Activated T-cell treated with anti-CD3 and anti-CD28 coated beads, Interleukin-2, amount 50 U/mL, for 72 hours (primary cell): ENCODE results near the gene XPNPEP3. TPM values are rescaled to one million over a fixed set of nuclear protein-coding genes. Genes with fewer than 3 reads are reported as not detected.
A peak's percentile ranks its signal among the peaks of the same experiment; 100 is the strongest.
"Not testable (repeated sequence)": the region's sequence is repeated elsewhere in the genome, so short reads cannot be mapped to it uniquely, and the experiment has no call there.

Experiments
- ATAC-seq, 2 donors: fragments of 150-1000 bp; cut with Tn5 transposase; replicated peaks in 1 of 2; 2 replicates each; pipeline ENCODE4 v1.10.0; 2021; ENCODE audit warnings: moderate library complexity in 2 of 2, mild to moderate bottlenecking in 1 of 2
- DNase-seq, 2 donors: peaks; one replicate each; pipeline ENCODE4 v3.0.0; 2021 to 2022; ENCODE audit warnings: mixed read lengths in 1 of 2
- H3K27ac Mint-ChIP-seq: one replicate; pipeline ENCODE4 v1.8.0; 2022; ENCODE audit warnings: mild to moderate bottlenecking, moderate library complexity, mixed read lengths
- H3K27me3 Mint-ChIP-seq: one replicate; pipeline ENCODE4 v1.8.0; 2022; ENCODE audit warnings: low read depth, mixed read lengths
- H3K36me3 Mint-ChIP-seq, 2 donors: one replicate each; pipeline ENCODE4 v1.8.0; 2022; ENCODE audit warnings: mixed read lengths in 2 of 2, mild to moderate bottlenecking in 1 of 2; ENCODE audit not compliant: insufficient read depth in 2 of 2
- H3K4me1 Mint-ChIP-seq: one replicate; pipeline ENCODE4 v1.8.0; 2022; ENCODE audit warnings: low read depth, mixed read lengths
- H3K4me3 Mint-ChIP-seq, 2 donors: one replicate each; pipeline ENCODE4 v1.8.0; 2022; ENCODE audit warnings: mild to moderate bottlenecking in 2 of 2, mixed read lengths in 2 of 2, moderate library complexity in 2 of 2
- H3K9me3 Mint-ChIP-seq, 2 donors: one replicate each; pipeline ENCODE4 v1.8.0; 2022; ENCODE audit warnings: mixed read lengths in 2 of 2
- total RNA-seq, 2 donors: library from RNA; stranded (reverse); gene quantifications; one replicate each; pipeline ENCODE4 v1.2.3, GENCODE V29; 2022

Gene XPNPEP3
- total RNA-seq, 2 donors from 2014 or later: 19.5 to 22.5 TPM

GRCh38 chr22:40874016-40874415, 17.1 kb downstream of the XPNPEP3 start:
- no peak for DNase-seq
- no peaks in the 10 kb centered on the region for H3K4me1 Mint-ChIP-seq
- no peak for ATAC-seq

GRCh38 chr22:40875111-40875510, 18.2 kb downstream of the XPNPEP3 start:
- Mint-ChIP-seq H3K4me3 (no peak overlapping the region), H3K4me1 (no peaks in the 10 kb centered on the region), H3K36me3 (peaks cover 1% of the 10 kb centered on the region in 2 donors), H3K27me3 (no peaks in the 10 kb centered on the region), H3K9me3 (no peaks in the 10 kb centered on the region), H3K27ac (no peak overlapping the region)
- no peak for ATAC-seq
- no peak for DNase-seq

More at GRCh38 chr22:40874016-40874415, 17.1 kb downstream of the XPNPEP3 start:
- H3K36me3 Mint-ChIP-seq: peaks cover 1% of the 10 kb centered on the region in 2 donors
- no peak overlapping the region for H3K4me3 Mint-ChIP-seq
- H3K27ac Mint-ChIP-seq: no peak overlapping the region
- H3K27me3 Mint-ChIP-seq: no peaks in the 10 kb centered on the region
- no peaks in the 10 kb centered on the region for H3K9me3 Mint-ChIP-seq

- H3K27ac Mint-ChIP-seq: peak overlapping the region; percentile 1
- no peak for ATAC-seq
- no peak for DNase-seq
- H3K36me3 Mint-ChIP-seq: peaks cover 0 to 2% of the 10 kb centered on the region in 2 donors
- H3K27me3 Mint-ChIP-seq: no peaks in the 10 kb centered on the region
- no peak overlapping the region for H3K4me3 Mint-ChIP-seq
- H3K9me3 Mint-ChIP-seq: no peaks in the 10 kb centered on the region
- no peaks in the 10 kb centered on the region for H3K4me1 Mint-ChIP-seq
Measured at GRCh38 chr22:40876907-40877306, 20.0 kb downstream of the XPNPEP3 start.

GRCh38 chr22:40877488-40877887, 20.5 kb downstream of the XPNPEP3 start:
- Mint-ChIP-seq H3K27ac (peak overlapping the region; percentile 70), H3K36me3 (peaks cover 0 to 3% of the 10 kb centered on the region in 2 donors), H3K4me1 (no peaks in the 10 kb centered on the region)

GRCh38 chr22:40878922-40879321, 22.0 kb downstream of the XPNPEP3 start:
- no peaks in the 10 kb centered on the region for H3K4me1 Mint-ChIP-seq
- ATAC-seq (no peak), DNase-seq (no peak)
- no peaks in the 10 kb centered on the region for H3K27me3 Mint-ChIP-seq
- no peak overlapping the region for H3K4me3 Mint-ChIP-seq
- H3K27ac Mint-ChIP-seq: no peak overlapping the region
- H3K36me3 Mint-ChIP-seq: peaks cover 0 to 3% of the 10 kb centered on the region in 2 donors
- no peaks in the 10 kb centered on the region for H3K9me3 Mint-ChIP-seq

More at GRCh38 chr22:40877488-40877887, 20.5 kb downstream of the XPNPEP3 start:
- H3K27me3 Mint-ChIP-seq: no peaks in the 10 kb centered on the region
- H3K4me3 Mint-ChIP-seq: no peak overlapping the region
- no peaks in the 10 kb centered on the region for H3K9me3 Mint-ChIP-seq
- ATAC-seq (no peak), DNase-seq (no peak)

- ATAC-seq (no peak), DNase-seq (no peak)
- no peaks in the 10 kb centered on the region for H3K4me1 Mint-ChIP-seq
- peaks cover 2 to 14% of the 10 kb centered on the region in 2 donors for H3K36me3 Mint-ChIP-seq
- peak overlapping the region; percentile 84 for H3K27ac Mint-ChIP-seq
- H3K4me3 Mint-ChIP-seq: no peak overlapping the region
- no peaks in the 10 kb centered on the region for H3K9me3 Mint-ChIP-seq
- H3K27me3 Mint-ChIP-seq: no peaks in the 10 kb centered on the region
Measured at GRCh38 chr22:40889116-40889515, 32.2 kb downstream of the XPNPEP3 start.

GRCh38 chr22:40890881-40891280, 33.9 kb downstream of the XPNPEP3 start:
- no peak for DNase-seq
- Mint-ChIP-seq H3K27me3 (no peaks in the 10 kb centered on the region), H3K36me3 (peaks cover 2 to 12% of the 10 kb centered on the region in 2 donors), H3K4me3 (no peak overlapping the region), H3K4me1 (no peaks in the 10 kb centered on the region), H3K9me3 (no peaks in the 10 kb centered on the region), H3K27ac (no peak overlapping the region)
- ATAC-seq: no peak

- ATAC-seq (no peak), DNase-seq (no peak)
- H3K36me3 Mint-ChIP-seq: peaks cover 0 to 2% of the 10 kb centered on the region in 2 donors
- H3K4me1 Mint-ChIP-seq: peaks cover 11% of the 10 kb centered on the region
- H3K9me3 Mint-ChIP-seq: no peaks in the 10 kb centered on the region
- H3K27ac Mint-ChIP-seq: no peak overlapping the region
- H3K4me3 Mint-ChIP-seq: no peak overlapping the region
- no peaks in the 10 kb centered on the region for H3K27me3 Mint-ChIP-seq
Measured at GRCh38 chr22:40894417-40894816, 37.5 kb downstream of the XPNPEP3 start.

GRCh38 chr22:40898850-40899357, 42.0 kb downstream of the XPNPEP3 start:
- DNase-seq: peak; percentile 34 to 36
- no peaks in the 10 kb centered on the region for H3K27me3 Mint-ChIP-seq
- H3K4me1 Mint-ChIP-seq: peaks cover 16% of the 10 kb centered on the region
- no peaks in the 10 kb centered on the region for H3K9me3 Mint-ChIP-seq
- H3K27ac Mint-ChIP-seq: peak overlapping the region; percentile 96
- peaks cover 0 to 2% of the 10 kb centered on the region in 2 donors for H3K36me3 Mint-ChIP-seq
- ATAC-seq: peak; percentile 87 to 92
- peak overlapping the region; percentile 63 to 88 for H3K4me3 Mint-ChIP-seq

- peaks cover 9% of the 10 kb centered on the region for H3K4me1 Mint-ChIP-seq
- H3K27me3 Mint-ChIP-seq: no peaks in the 10 kb centered on the region
- ATAC-seq (no peak), DNase-seq (no peak)
- no peak overlapping the region for H3K27ac Mint-ChIP-seq
- H3K4me3 Mint-ChIP-seq: no peak overlapping the region
- peaks cover 0 to 3% of the 10 kb centered on the region in 2 donors for H3K36me3 Mint-ChIP-seq
- no peaks in the 10 kb centered on the region for H3K9me3 Mint-ChIP-seq
Measured at GRCh38 chr22:40904101-40904500, 47.2 kb downstream of the XPNPEP3 start.

GRCh38 chr22:40908895-40909294, 51.9 kb downstream of the XPNPEP3 start:
- H3K4me3 Mint-ChIP-seq: no peak overlapping the region
- DNase-seq (no peak), ATAC-seq (no peak)
- no peaks in the 10 kb centered on the region for H3K9me3 Mint-ChIP-seq
- H3K27me3 Mint-ChIP-seq: no peaks in the 10 kb centered on the region
- H3K4me1 Mint-ChIP-seq: no peaks in the 10 kb centered on the region
- H3K27ac Mint-ChIP-seq: no peak overlapping the region
- H3K36me3 Mint-ChIP-seq: peaks cover 0 to 3% of the 10 kb centered on the region in 2 donors

- H3K4me3 Mint-ChIP-seq: no peak overlapping the region
- H3K36me3 Mint-ChIP-seq: peaks cover 0 to 11% of the 10 kb centered on the region in 2 donors
- DNase-seq (no peak), ATAC-seq (no peak)
- no peak overlapping the region for H3K27ac Mint-ChIP-seq
- H3K4me1 Mint-ChIP-seq: no peaks in the 10 kb centered on the region
- H3K27me3 Mint-ChIP-seq: no peaks in the 10 kb centered on the region
- no peaks in the 10 kb centered on the region for H3K9me3 Mint-ChIP-seq
Measured at GRCh38 chr22:40911772-40912171, 54.8 kb downstream of the XPNPEP3 start.

- H3K4me1 Mint-ChIP-seq, H3K27me3 Mint-ChIP-seq, H3K36me3 Mint-ChIP-seq, H3K9me3 Mint-ChIP-seq, ATAC-seq, H3K4me3 Mint-ChIP-seq, H3K27ac Mint-ChIP-seq, DNase-seq: not testable (repeated sequence)
Measured at GRCh38 chr22:40912987-40913386, 56.0 kb downstream of the XPNPEP3 start.

- Mint-ChIP-seq H3K27me3 (no peaks in the 10 kb centered on the region), H3K27ac (no peak overlapping the region), H3K4me3 (no peak overlapping the region), H3K9me3 (no peaks in the 10 kb centered on the region), H3K36me3 (peaks cover 4 to 5% of the 10 kb centered on the region in 2 donors), H3K4me1 (peaks cover 4% of the 10 kb centered on the region)
- ATAC-seq (no peak), DNase-seq (no peak)
Measured at GRCh38 chr22:40919446-40919845, 62.5 kb downstream of the XPNPEP3 start.
